AG08396 (cell line): Measurements from ENCODE around the gene MICU1.
"Not testable (repeated sequence)": the region's sequence is repeated elsewhere in the genome, so short reads cannot be mapped to it uniquely, and the experiment has no call there.

Experiments used
- DNase-seq: peaks from one replicate; pipeline ENCODE4 v3.0.0; 2012; ENCODE audit warnings: low spot score, mixed read lengths

The MICU1 gene

GRCh38 chr10:72625608-72626443 is at the start of gene MICU1:
TSS of gene MICU1 (minus strand) at chr10:72626079. CDS start at chr10:72566793, 59,286 bp downstream.
- peak; percentile 93 for DNase-seq

GRCh38 chr10:72674174-72674573 is 48.3 kb upstream of the MICU1 start:
- not testable (repeated sequence) for DNase-seq

- DNase-seq = no peak
Measured at GRCh38 chr10:72673280-72673679, 47.4 kb upstream of the MICU1 start.

GRCh38 chr10:72667207-72667864 is 41.5 kb upstream of the MICU1 start:
- no peak for DNase-seq

GRCh38 chr10:72665925-72666324 is 40.0 kb upstream of the MICU1 start:
- peak; percentile 47 for DNase-seq

GRCh38 chr10:72663971-72664370 is 38.1 kb upstream of the MICU1 start:
- DNase-seq = no peak

GRCh38 chr10:72661431-72661830 is 35.6 kb upstream of the MICU1 start:
- DNase-seq = no peak

GRCh38 chr10:72660220-72660619 is 34.3 kb upstream of the MICU1 start:
- DNase-seq = no peak

GRCh38 chr10:72659694-72660093 is 33.8 kb upstream of the MICU1 start:
- no peak for DNase-seq

GRCh38 chr10:72658696-72659400 is 33.0 kb upstream of the MICU1 start:
- DNase-seq = no peak

GRCh38 chr10:72654720-72655119 is 28.8 kb upstream of the MICU1 start:
- no peak for DNase-seq

- DNase-seq = no peak
Measured at GRCh38 chr10:72653383-72654096, 27.7 kb upstream of the MICU1 start.

GRCh38 chr10:72649291-72649690 is 23.4 kb upstream of the MICU1 start:
- no peak for DNase-seq

- DNase-seq = no peak
Measured at GRCh38 chr10:72648301-72648700, 22.4 kb upstream of the MICU1 start.

- not testable (repeated sequence) for DNase-seq
Measured at GRCh38 chr10:72646971-72647370, 21.1 kb upstream of the MICU1 start.

- no peak for DNase-seq
Measured at GRCh38 chr10:72645263-72645858, 19.5 kb upstream of the MICU1 start.

GRCh38 chr10:72642318-72642717 is 16.4 kb upstream of the MICU1 start:
- no peak for DNase-seq

- no peak for DNase-seq
Measured at GRCh38 chr10:72639441-72639873, 13.6 kb upstream of the MICU1 start.

- DNase-seq = no peak
Measured at GRCh38 chr10:72638586-72639440, 12.9 kb upstream of the MICU1 start.

GRCh38 chr10:72637398-72637857 is 11.5 kb upstream of the MICU1 start:
- DNase-seq = peak; percentile 51

GRCh38 chr10:72630144-72630543 is 4.3 kb upstream of the MICU1 start:
- no peak for DNase-seq
